Motor neuron (in vitro differentiated cells): ENCODE data around the gene TAPT1. TPM values are rescaled to one million over a fixed set of nuclear protein-coding genes. Genes with fewer than 3 reads are reported as not detected.
"Not testable (repeated sequence)": the region's sequence is repeated elsewhere in the genome, so short reads cannot be mapped to it uniquely, and the experiment has no call there.

Experiments used
- ATAC-seq, 8 experiments: fragments of 200-7000 bp; cut with Tn5 transposase; replicated peaks in 6 of 8; 2 replicates each; pipeline ENCODE4 v1.8.0; 2021; ENCODE audit warnings: mild to moderate bottlenecking in 8 of 8, moderate library complexity in 8 of 8
- H3K27ac ChIP-seq, 2 donors: fragments of 250-450 bp; sonication (Bioruptor Pico); 2 replicates each; pipeline ENCODE4 v1.9.0; 2021; ENCODE audit warnings: antibody characterized with exemption in 2 of 2, mild to moderate bottlenecking in 2 of 2, moderate library complexity in 1 of 2
- H3K4me1 ChIP-seq, 2 donors: fragments of 250-450 bp; sonication (Bioruptor Pico); replicated peaks in 1 of 2; 2 replicates each; pipeline ENCODE4 v1.6.1; 2021; ENCODE audit warnings: antibody characterized with exemption in 2 of 2, mild to moderate bottlenecking in 2 of 2, moderate library complexity in 1 of 2
- H3K4me3 ChIP-seq, 5 donors: fragments of 250-450 bp; sonication (Bioruptor Pico); 2 replicates each; pipeline ENCODE4 v1.9.0; 2021; ENCODE audit warnings: antibody characterized with exemption in 5 of 5, mild to moderate bottlenecking in 5 of 5, moderate library complexity in 4 of 5
- WGBS, 10 experiments: fragments of 450-650 bp; shearing (Covaris generic); methylation state at CpG; one replicate each; pipeline ENCODE4 v1.0.0; 2022; 5-methylcytosine and 5-hydroxymethylcytosine counted together
- in situ Hi-C, 9 experiments: fragments of 400-800 bp; cut with MboI; loops; one replicate each; pipeline ENCODE4 v1.15.0; 2021; ENCODE audit warnings: low sequenced_read_pairs in 9 of 9, low pct_unique_long_range_greater_than_20kb in 2 of 9; ENCODE audit not compliant: unreplicated experiment in 9 of 9
- total RNA-seq, 8 experiments: library from RNA; unstranded; fragments of 300-600 nt; gene quantifications; 2 replicates each; pipeline versions ENCODE4 v1.2.3 to v1.2.4, GENCODE V29; 2022

Gene TAPT1
- total RNA-seq, 8 experiments from 2014 or later: 11.4 to 44.6 (median 15.6) TPM

- Histone ChIP-seq H3K4me1 (no peaks in the 10 kb centered on the region), H3K27ac (no peak overlapping the region), H3K4me3 (no peak overlapping the region)
- ATAC-seq: no peak
- 0 to 96% (median 76%) methylated on average over 1 to 12 of the region's 14 CpGs for WGBS, 10 experiments
- in situ Hi-C loops: no loop called here
Observed at GRCh38 chr4:16157609-16158503, 68.4 kb downstream of the TAPT1 start.

DNA sequence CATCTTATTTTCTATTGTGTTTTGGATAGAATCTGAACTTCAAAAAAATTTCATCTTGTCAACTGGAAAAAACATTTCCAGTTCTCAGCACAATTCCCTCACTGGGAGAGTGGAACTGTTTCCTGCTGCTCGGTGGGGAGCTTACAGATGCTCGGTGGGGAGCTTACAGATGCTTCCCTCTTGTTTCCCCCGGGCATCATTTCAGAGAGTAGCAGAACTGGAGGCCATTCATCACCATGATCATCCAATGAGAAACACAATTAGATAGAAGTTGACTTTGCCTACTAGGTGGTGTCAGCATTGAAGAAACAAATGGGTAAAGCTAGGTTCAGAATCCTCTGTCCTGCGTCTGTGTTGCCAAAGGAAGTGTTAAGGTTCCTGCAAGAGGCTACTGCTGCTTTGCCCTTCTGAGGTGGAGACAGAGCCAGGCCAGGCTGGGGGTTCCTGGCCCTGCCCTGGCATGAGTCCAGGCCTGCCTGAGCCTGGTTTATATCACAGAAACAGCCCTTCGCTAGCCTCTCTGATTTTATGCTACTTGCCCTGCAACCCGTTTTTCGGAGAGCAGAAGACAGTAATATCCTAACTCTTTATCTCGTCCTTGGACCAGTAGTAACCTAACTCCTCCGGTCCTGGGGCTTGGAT lies 70.6 kb downstream of the TAPT1 start:
- in situ Hi-C loops: no loop called here
- no peak overlapping the region for H3K4me3 ChIP-seq

GRCh38 chr4:16154451-16154850 lies 71.8 kb downstream of the TAPT1 start:
- H3K4me1 ChIP-seq: peaks cover 0 to 3% of the 10 kb centered on the region in 2 donors
- no peak for ATAC-seq
- in situ Hi-C loops: no loop called here
- H3K4me3 ChIP-seq: no peak overlapping the region
- H3K27ac ChIP-seq: no peak overlapping the region
- WGBS, 10 experiments: 73 to 100% (median 100%) methylated on average over 1 to 3 of the region's 3 CpGs; no CpG with 5 or more reads in 3 of the 10 experiments

More for the DNA sequence above, 70.6 kb downstream of the TAPT1 start:
- Histone ChIP-seq H3K4me1 (no peaks in the 10 kb centered on the region), H3K27ac (no peak overlapping the region)
- WGBS, 10 experiments: 20 to 78% (median 56%) methylated on average over 1 to 8 of the region's 9 CpGs; no CpG with 5 or more reads in 3 of the 10 experiments
- peak in 1 of 8 experiments; percentile 9 for ATAC-seq

DNA sequence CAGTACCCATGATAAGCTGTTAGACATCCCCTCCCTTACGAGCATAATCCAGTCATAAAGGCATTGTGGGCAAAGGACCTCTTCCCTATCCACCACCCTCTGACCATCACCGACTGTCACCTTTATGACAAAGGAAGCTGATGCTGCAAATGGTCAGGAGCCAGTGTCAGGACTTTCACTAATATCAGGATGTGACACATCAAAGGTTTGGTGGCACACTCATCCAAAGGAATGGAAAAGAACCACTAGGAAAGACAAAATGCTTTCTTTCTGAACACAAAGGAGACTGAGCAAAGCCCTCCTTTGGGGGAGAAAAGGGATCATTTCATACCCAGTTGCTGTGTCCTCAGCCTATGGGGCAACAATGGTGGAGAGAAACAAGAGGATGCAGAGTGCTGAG lies 75.6 kb downstream of the TAPT1 start:
- 0 to 100% (median 89%) methylated on average over 1 to 2 of the region's 2 CpGs; no CpG with 5 or more reads in 4 of the 10 experiments for WGBS, 10 experiments
- ATAC-seq: no peak
- no peak overlapping the region for H3K27ac ChIP-seq
- peaks cover 0 to 7% of the 10 kb centered on the region in 2 donors for H3K4me1 ChIP-seq
- in situ Hi-C loops: no loop called here
- H3K4me3 ChIP-seq: no peak overlapping the region

GRCh38 chr4:16144913-16145312 lies 81.4 kb downstream of the TAPT1 start:
- H3K4me1 ChIP-seq, H3K27ac ChIP-seq, in situ Hi-C loops, H3K4me3 ChIP-seq, ATAC-seq: not testable (repeated sequence)
- WGBS, 10 experiments: 0 to 88% (median 75%) methylated on average over 1 to 8 of the region's 9 CpGs; no CpG with 5 or more reads in 2 of the 10 experiments

- H3K4me1 ChIP-seq: no peaks in the 10 kb centered on the region
- WGBS, 10 experiments: 0 to 89% (median 57%) methylated on average over 1 to 5 of the region's 5 CpGs; no CpG with 5 or more reads in 5 of the 10 experiments
- ATAC-seq: no peak
- H3K27ac ChIP-seq: no peak overlapping the region
- no peak overlapping the region for H3K4me3 ChIP-seq
- in situ Hi-C loops: no loop called here
Observed at GRCh38 chr4:16142598-16143310, 83.5 kb downstream of the TAPT1 start.

DNA sequence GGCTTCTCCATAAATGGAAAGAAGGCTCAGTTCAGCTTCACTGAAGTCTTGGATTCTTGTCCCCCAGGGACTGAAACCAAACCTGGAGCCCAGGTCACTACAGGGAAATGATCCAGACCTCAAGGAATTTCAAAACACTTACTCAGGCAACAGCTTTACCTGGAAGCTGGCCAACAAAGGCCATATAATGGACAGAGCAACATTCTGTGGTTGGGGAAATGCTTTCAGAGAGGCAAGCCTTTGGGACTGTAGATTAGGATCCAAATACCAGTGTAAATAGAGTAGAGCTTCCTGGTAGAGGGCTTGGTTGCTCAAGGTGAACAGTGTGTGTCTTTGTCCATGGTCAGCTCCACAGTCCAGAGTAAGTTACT lies 85.4 kb downstream of the TAPT1 start:
- in situ Hi-C loops: no loop called here
- H3K27ac ChIP-seq: no peak overlapping the region
- H3K4me1 ChIP-seq: no peaks in the 10 kb centered on the region
- H3K4me3 ChIP-seq: no peak overlapping the region
- peak in 4 of 8 experiments; percentile 39 to 74 (median 72) for ATAC-seq

- 59 to 92% (median 78%) methylated on average over 1 to 3 of the region's 4 CpGs; no CpG with 5 or more reads in 4 of the 10 experiments for WGBS, 10 experiments
- no peak for ATAC-seq
- in situ Hi-C loops: no loop called here
- H3K4me3 ChIP-seq: no peak overlapping the region
- H3K27ac ChIP-seq: no peak overlapping the region
- H3K4me1 ChIP-seq: no peaks in the 10 kb centered on the region
Observed at GRCh38 chr4:16140231-16140878, 85.9 kb downstream of the TAPT1 start.

GRCh38 chr4:16139066-16139945 lies 87.0 kb downstream of the TAPT1 start:
- WGBS, 10 experiments: 44 to 100% (median 96%) methylated on average over 1 to 3 of the region's 8 CpGs; no CpG with 5 or more reads in 5 of the 10 experiments
- Histone ChIP-seq H3K4me3 (no peak overlapping the region), H3K27ac (no peak overlapping the region), H3K4me1 (no peaks in the 10 kb centered on the region)
- in situ Hi-C loops: no loop called here
- ATAC-seq: no peak

GRCh38 chr4:16136827-16137226 lies 89.4 kb downstream of the TAPT1 start:
- WGBS, 10 experiments: 13 to 100% (median 90%) methylated on average over 1 to 3 of the region's 5 CpGs; no CpG with 5 or more reads in 3 of the 10 experiments
- peak in 1 of 8 experiments; percentile 48 for ATAC-seq
- no peak overlapping the region for H3K4me3 ChIP-seq
- in situ Hi-C loops: no loop called here
- no peaks in the 10 kb centered on the region for H3K4me1 ChIP-seq
- no peak overlapping the region for H3K27ac ChIP-seq

- 0 to 100% (median 0%) methylated on average over 1 of the region's 1 CpG; no CpG with 5 or more reads in 3 of the 10 experiments for WGBS, 10 experiments
- H3K4me1 ChIP-seq: no peaks in the 10 kb centered on the region
- H3K4me3 ChIP-seq: no peak overlapping the region
- no peak overlapping the region for H3K27ac ChIP-seq
- in situ Hi-C loops: no loop called here
- ATAC-seq: no peak
Observed at GRCh38 chr4:16136311-16136710, 90.0 kb downstream of the TAPT1 start.

GRCh38 chr4:16133406-16133805 lies 92.9 kb downstream of the TAPT1 start:
- WGBS, 10 experiments: 14 to 100% (median 88%) methylated on average over 1 of the region's 1 CpG; no CpG with 5 or more reads in 3 of the 10 experiments
- in situ Hi-C loops: no loop called here

More at GRCh38 chr4:16133406-16133805, 92.9 kb downstream of the TAPT1 start:
- Histone ChIP-seq H3K27ac (no peak overlapping the region), H3K4me1 (no peaks in the 10 kb centered on the region), H3K4me3 (no peak overlapping the region)
- ATAC-seq: no peak
